Lung (tissue), 12 donors: ENCODE measurements around the gene SSRP1. TPM values are rescaled to one million over a fixed set of nuclear protein-coding genes. Genes with fewer than 3 reads are reported as not detected.

Experiments used
- ATAC-seq: fragments of 200-7000 bp; cut with Tn5 transposase; one replicate; pipeline ENCODE4 v1.9.1; 2020; ENCODE audit warnings: moderate number of reproducible peaks; ENCODE audit not compliant: insufficient read depth, low FRiP score
- DNase-seq, 3 donors: peaks; one replicate each; pipeline ENCODE4 v3.0.0-alpha.2; 2013 to 2017
- H3K27ac ChIP-seq, 2 donors: one replicate each; pipeline ENCODE4 v1.5.1; 2013; ENCODE audit warnings: mild to moderate bottlenecking in 2 of 2, moderate library complexity in 2 of 2, control low read depth in 1 of 2, inconsistent platforms in 1 of 2, low read depth in 1 of 2, low read length in 1 of 2
- H3K27me3 ChIP-seq, 3 donors: one replicate each; pipeline ENCODE4 v1.5.1; 2013; ENCODE audit warnings: low read length in 2 of 3; ENCODE audit not compliant: control insufficient read depth in 3 of 3, insufficient read depth in 3 of 3
- H3K36me3 ChIP-seq, 4 donors: one replicate each; pipeline ENCODE4 v1.5.1; 2013; ENCODE audit warnings: low read length in 4 of 4, mild to moderate bottlenecking in 1 of 4, moderate library complexity in 1 of 4; ENCODE audit not compliant: control insufficient read depth in 4 of 4, insufficient read depth in 4 of 4
- H3K4me1 ChIP-seq, 5 donors: one replicate each; pipeline ENCODE4 v1.5.1; 2013; ENCODE audit warnings: low read length in 5 of 5, mild to moderate bottlenecking in 2 of 5, moderate library complexity in 1 of 5; ENCODE audit not compliant: control insufficient read depth in 5 of 5, insufficient read depth in 5 of 5
- H3K4me3 ChIP-seq: one replicate; pipeline ENCODE4 v1.5.1; 2013; ENCODE audit warnings: mild to moderate bottlenecking, control low read depth, moderate library complexity
- H3K9ac ChIP-seq, 2 donors: one replicate each; pipeline ENCODE4 v1.5.1; 2013; ENCODE audit warnings: low read length in 2 of 2, control low read depth in 1 of 2; ENCODE audit not compliant: insufficient read depth in 1 of 2
- H3K9me3 ChIP-seq, 4 donors: one replicate each; pipeline ENCODE4 v1.5.1; 2013; ENCODE audit warnings: low read length in 3 of 4, mild to moderate bottlenecking in 1 of 4, moderate library complexity in 1 of 4; ENCODE audit not compliant: control insufficient read depth in 4 of 4, insufficient read depth in 3 of 4
- CTCF ChIP-seq: IDR thresholded peaks from 2 replicates; pipeline ENCODE4 v1.5.1; 2012; ENCODE audit warnings: mild to moderate bottlenecking; ENCODE audit errors: control extremely low read depth, extremely low read depth
- WGBS, 2 donors: extraction: QIAGEN DNeasy Blood & Tissue Kit; methylation state at CpG; one replicate each; pipeline ENCODE4 v1.1.7; 2013; 5-methylcytosine and 5-hydroxymethylcytosine counted together
- polyA plus RNA-seq, 2 donors: library from polyadenylated mRNA; stranded (reverse); fragments of 200-250 nt; gene quantifications; one replicate each; pipeline ENCODE4 v1.2.1, GENCODE V29; 2013
- total RNA-seq, 2 donors: library from RNA; depleted of rRNA in 1 of 2; stranded (reverse); fragments of >200 nt in 1 of 2; gene quantifications; one replicate each; pipeline ENCODE4 v1.2.1, GENCODE V29; 2014 to 2021
- donor health status: control.
- donor health status: control.
- donor health status: Bipolar disorder and iron deficiency.
- donor health status: healthy.
- donor health status: DM: yes; HTN: yes; CAD: no.

The SSRP1 gene
- total and polyA plus RNA-seq, 4 donors: 37.1 to 76.9 (median 64.6) TPM

GRCh38 chr11:57279116-57279515 lies 56.6 kb downstream of the SSRP1 start:
- H3K4me1 ChIP-seq: peaks cover 0 to 18% (median 7%) of the 10 kb centered on the region in 5 donors
- no peak overlapping the region for H3K27ac ChIP-seq
- no peaks in the 10 kb centered on the region for H3K36me3 ChIP-seq
- DNase-seq: no peak
- no peak for ATAC-seq
- no peak overlapping the region for H3K4me3 ChIP-seq
- no peaks in the 10 kb centered on the region for H3K9me3 ChIP-seq
- no peak overlapping the region for H3K9ac ChIP-seq
- no peaks in the 10 kb centered on the region for H3K27me3 ChIP-seq
- TF ChIP-seq CTCF: no peak
- 92 to 95% methylated on average over 5 of the region's 5 CpGs for WGBS, 2 donors

- Histone ChIP-seq H3K27ac (no peak overlapping the region), H3K9me3 (peaks cover 0 to 2% (median 0%) of the 10 kb centered on the region in 4 donors), H3K27me3 (no peaks in the 10 kb centered on the region), H3K4me1 (peaks cover 0 to 18% (median 7%) of the 10 kb centered on the region in 5 donors), H3K9ac (no peak overlapping the region), H3K4me3 (no peak overlapping the region), H3K36me3 (no peaks in the 10 kb centered on the region)
- DNase-seq: no peak
- WGBS, 2 donors: 72 to 81% methylated on average over 7 of the region's 7 CpGs
- no peak for TF ChIP-seq CTCF
- ATAC-seq: no peak
These were observed 57.0 kb downstream of the SSRP1 start for GRCh38 chr11:57278721-57279095.

- H3K9ac ChIP-seq: peak overlapping the region; percentile 21 to 75
- no peak overlapping the region for H3K4me3 ChIP-seq
- peak; percentile 75 for ATAC-seq
- no peaks in the 10 kb centered on the region for H3K36me3 ChIP-seq
- DNase-seq: peak; percentile 84 to 91 (median 91)
- peak overlapping the region; percentile 65 to 97 for H3K27ac ChIP-seq
- peaks cover 0 to 18% (median 7%) of the 10 kb centered on the region in 5 donors for H3K4me1 ChIP-seq
- H3K9me3 ChIP-seq: peaks cover 0 to 6% (median 3%) of the 10 kb centered on the region in 4 donors
- no peaks in the 10 kb centered on the region for H3K27me3 ChIP-seq
- 8 to 10% methylated on average over 14 of the region's 14 CpGs for WGBS, 2 donors
- TF ChIP-seq CTCF: peak; percentile 51
These were observed 57.6 kb downstream of the SSRP1 start for GRCh38 chr11:57277845-57278720.
